Adrenal gland (tissue), 5 donors: ENCODE measurements around the gene CDC6.

ENCODE experiments used
- CTCF ChIP-seq, 6 experiments: fragments of 450-650 bp in 4 of 6; fragments of 200-600 bp in 2 of 6; sonication (generic) in 1 of 6; IDR thresholded peaks; 1 replicate in 5 of 6; 2 replicates in 1 of 6; pipeline versions ENCODE4 v1.5.1 to v1.8.0; 2016 to 2021; ENCODE audit warnings: antibody characterized with exemption in 6 of 6, mild to moderate bottlenecking in 2 of 6, moderate library complexity in 1 of 6
- POLR2A ChIP-seq, 2 donors: fragments of 450-650 bp; IDR thresholded peaks; one replicate each; pipeline ENCODE4 v1.6.1; 2017; ENCODE audit warnings: antibody characterized with exemption in 2 of 2, mild to moderate bottlenecking in 2 of 2, moderate library complexity in 1 of 2
- donor health status: DM: no; HTN: no; CAD: no.

GRCh38 chr17:40319651-40320540 lies 32.2 kb downstream of the CDC6 start:
- no peak for TF ChIP-seq CTCF (IDR thresholded peaks at IDR 0.05)
- TF ChIP-seq POLR2A (IDR thresholded peaks at IDR 0.05) = no peak
